ENCODE data around the gene MAGEH1.

DNA sequence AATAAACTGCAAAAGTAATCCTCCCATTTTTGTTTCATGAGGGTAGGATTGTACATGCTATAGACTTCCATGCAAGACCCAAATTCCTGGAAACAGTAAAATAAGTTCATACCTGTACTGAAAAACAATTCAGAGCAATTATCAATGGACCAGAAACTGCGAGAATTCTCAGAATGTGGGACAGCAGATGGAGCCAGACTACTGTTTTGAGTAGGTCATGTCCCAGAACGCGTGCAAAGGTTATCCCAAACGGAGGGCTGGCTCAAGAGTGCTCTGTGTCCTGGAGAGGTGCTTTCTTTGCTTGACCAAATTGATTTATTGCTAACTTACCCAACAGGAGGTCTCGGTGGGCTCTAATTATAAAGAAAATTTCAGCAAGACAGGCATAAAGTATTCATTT, 1.7 kb upstream of the MAGEH1 start:
- TF ChIP-seq EZH2 (IDR thresholded peaks at IDR 0.05; ENCODE audit: low read depth, low read length, severe bottlenecking) (no peak), ZNF274 (IDR thresholded peaks at IDR 0.05; ENCODE audit: borderline replicate concordance, extremely low read depth, low read length) (no peak), CHD2 (IDR thresholded peaks at IDR 0.05; ENCODE audit: low read length) (no peak), SIN3A (conservative IDR thresholded peaks at IDR 0.05 in 1 of 2, IDR thresholded peaks at IDR 0.05 in 1 of 2; ENCODE audit: low read depth in 1 of 2, low read length in 2 of 2) (no peak), KDM1A (IDR thresholded peaks at IDR 0.05; ENCODE audit: borderline replicate concordance, low read length) (no peak), TEAD4 (IDR thresholded peaks at IDR 0.05; ENCODE audit: low read depth, low read length) (no peak), GABPA (IDR thresholded peaks at IDR 0.05; ENCODE audit: borderline replicate concordance, insufficient read depth, low read length) (no peak), GTF2F1 (IDR thresholded peaks at IDR 0.05; ENCODE audit: borderline replicate concordance, low read depth, low read length) (no peak), POLR2A (IDR thresholded peaks at IDR 0.05; ENCODE audit: control extremely low read depth in 1 of 2, low read depth in 2 of 2, low read length in 2 of 2) (no peak)
- TF ChIP-seq, protein P1, sequence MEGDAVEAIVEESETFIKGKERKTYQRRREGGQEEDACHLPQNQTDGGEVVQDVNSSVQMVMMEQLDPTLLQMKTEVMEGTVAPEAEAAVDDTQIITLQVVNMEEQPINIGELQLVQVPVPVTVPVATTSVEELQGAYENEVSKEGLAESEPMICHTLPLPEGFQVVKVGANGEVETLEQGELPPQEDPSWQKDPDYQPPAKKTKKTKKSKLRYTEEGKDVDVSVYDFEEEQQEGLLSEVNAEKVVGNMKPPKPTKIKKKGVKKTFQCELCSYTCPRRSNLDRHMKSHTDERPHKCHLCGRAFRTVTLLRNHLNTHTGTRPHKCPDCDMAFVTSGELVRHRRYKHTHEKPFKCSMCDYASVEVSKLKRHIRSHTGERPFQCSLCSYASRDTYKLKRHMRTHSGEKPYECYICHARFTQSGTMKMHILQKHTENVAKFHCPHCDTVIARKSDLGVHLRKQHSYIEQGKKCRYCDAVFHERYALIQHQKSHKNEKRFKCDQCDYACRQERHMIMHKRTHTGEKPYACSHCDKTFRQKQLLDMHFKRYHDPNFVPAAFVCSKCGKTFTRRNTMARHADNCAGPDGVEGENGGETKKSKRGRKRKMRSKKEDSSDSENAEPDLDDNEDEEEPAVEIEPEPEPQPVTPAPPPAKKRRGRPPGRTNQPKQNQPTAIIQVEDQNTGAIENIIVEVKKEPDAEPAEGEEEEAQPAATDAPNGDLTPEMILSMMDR (IDR thresholded peaks at IDR 0.05; ENCODE audit: control extremely low read depth in 1 of 3, insufficient read depth in 1 of 3, low read depth in 1 of 3, low read length in 3 of 3), result peak in 1 of 3 experiments; percentile 7; a peak in 1 of 4 replicates
